ENCODE data around the gene PTPRD. TPM values are rescaled to one million over a fixed set of nuclear protein-coding genes. Genes with fewer than 3 reads are reported as not detected.

Gene PTPRD
- total and polyA plus RNA-seq, 2 of the 4 experiments (the other 2 are of a cell fraction) = 0.07 to 0.18 TPM

- Histone ChIP-seq H4K91ac (ENCODE audit: insufficient read depth, low read depth, low read length) (no peak overlapping the region), H2AK5ac (ENCODE audit: low read depth, low read length) (no peak overlapping the region), H4K5ac (ENCODE audit: low read depth, low read length) (no peak overlapping the region), H3K9ac (ENCODE audit: low read depth, low read length) (no peak overlapping the region), H3K18ac (ENCODE audit: low read depth, low read length) (no peak overlapping the region), H2BK15ac (ENCODE audit: low read depth, low read length) (no peak overlapping the region), H3K9me3 (ENCODE audit: control insufficient read depth, insufficient read depth, low read length) (no peaks in the 10 kb centered on the region; the same call in 1 of the 2 replicates), H4K20me1 (ENCODE audit: insufficient read depth, low read length) (no peaks in the 10 kb centered on the region), H3K36me3 (ENCODE audit: control insufficient read depth, insufficient read depth, low read length) (no peaks in the 10 kb centered on the region), H3K4me2 (ENCODE audit: low read depth, low read length) (no peak overlapping the region), H4K8ac (ENCODE audit: low read depth in 2 of 2, low read length in 2 of 2) (no peak overlapping the region), H2AFZ (replicated peaks; ENCODE audit: low read length, poor library complexity) (no peak overlapping the region), H3K27ac (ENCODE audit: insufficient read depth, low read length) (no peak overlapping the region), H3K4ac (ENCODE audit: low read depth, low read length) (no peak overlapping the region), H2AK9ac (replicated peaks; ENCODE audit: low read depth, low read length, poor library complexity) (no peak overlapping the region), H3K79me1 (ENCODE audit: low read depth in 1 of 2, low read length in 2 of 2) (no peaks in the 10 kb centered on the region), H3K9me1 (ENCODE audit: insufficient read depth, low read length) (no peaks in the 10 kb centered on the region), H3K4me1 (ENCODE audit: control insufficient read depth, insufficient read depth, low read length) (no peaks in the 10 kb centered on the region), H3K56ac (ENCODE audit: extremely low read depth, insufficient read depth, low read length) (no peak overlapping the region), H2BK5ac (ENCODE audit: low read depth, low read length, poor library complexity, severe bottlenecking) (no peak overlapping the region), H3K4me3 (ENCODE audit: insufficient read depth, low read depth, low read length) (no peak overlapping the region), H3K23ac (ENCODE audit: low read depth, low read length) (no peak overlapping the region), H3K27me3 (ENCODE audit: control insufficient read depth, insufficient read depth, low read length) (no peaks in the 10 kb centered on the region), H2BK20ac (ENCODE audit: low read depth, low read length) (no peak overlapping the region), H2BK120ac (ENCODE audit: low read depth, low read length) (no peak overlapping the region), H3K14ac (replicated peaks; ENCODE audit: low read depth, low read length) (no peak overlapping the region)
- no peak for ATAC-seq (ENCODE audit: low read depth)
- BruUV-seq (replicated peaks) = no TSS peak
- ChIA-PET POLR2A (ENCODE audit: unreplicated experiment) (no interaction called here), CTCF (interaction anchor here (0.6 kb wide), 1 partner anchor 195 kb away, joined by 3 read pairs; no protein-coding TSS in a partner anchor)
- intact Hi-C loops (cut with micrococcal nuclease) (no loop called here), in situ Hi-C loops (cut with MboI; ENCODE audit: low sequenced_read_pairs) (no loop called here), dilution Hi-C loops (cut with HindIII; ENCODE audit: low sequenced_read_pairs, unreplicated experiment) (no loop called here)
- WGBS, 2 experiments (ENCODE audit: extremely low coverage in 2 of 2, insufficient read length in 1 of 2) = no CpG with 5 or more reads among the region's 3 CpGs
- no peak for TF ChIP-seq ELK1 (IDR thresholded peaks at IDR 0.05; ENCODE audit: borderline replicate concordance, low read depth, low read length)
- TF ChIP-seq CTCF (conservative IDR thresholded peaks at IDR 0.05; ENCODE audit: low read depth, low read length) = no peak
- TF ChIP-seq POLR2A (IDR thresholded peaks at IDR 0.05; ENCODE audit: low read depth, low read length) = no peak
- TF ChIP-seq USF2 (IDR thresholded peaks at IDR 0.05; ENCODE audit: low read depth, low read length) = no peak
- TF ChIP-seq CEBPB (IDR thresholded peaks at IDR 0.05; ENCODE audit: low read depth, low read length) = no peak
- no peak for TF ChIP-seq CHD1 (IDR thresholded peaks at IDR 0.05; ENCODE audit: low read depth, low read length)
- TF ChIP-seq FOS (IDR thresholded peaks at IDR 0.05; ENCODE audit: low read depth, low read length) = no peak
- no peak for TF ChIP-seq NFE2L2 (IDR thresholded peaks at IDR 0.05; ENCODE audit: low read depth, low read length)
- DNase-seq = no peak
These were observed 2144.7 kb downstream of the PTPRD start for GRCh38 chr9:8468045-8468637.
